OCI-LY3 (cell line): ENCODE measurements around the gene F13A1.
"Not testable (repeated sequence)": the region's sequence is repeated elsewhere in the genome, so short reads cannot be mapped to it uniquely, and the experiment has no call there.

Source experiments
- H2AFZ ChIP-seq: fragments of 200-600, 300-600 bp; shearing (Covaris generic); 2 replicates; pipeline ENCODE4 v1.6.0; 2014; ENCODE audit warnings: antibody characterized with exemption, low read depth, low read length
- H3K27ac ChIP-seq: fragments of 200-600, 300-600 bp; sonication (generic); 2 replicates; pipeline ENCODE4 v1.5.1; 2014; ENCODE audit warnings: mild to moderate bottlenecking, low read length, moderate library complexity, mixed read lengths
- H3K27me3 ChIP-seq: fragments of 200-600, 300-600 bp; sonication (generic); 2 replicates; pipeline ENCODE4 v1.6.1; 2014; ENCODE audit warnings: low read depth, low read length, mixed read lengths
- H3K36me3 ChIP-seq: fragments of 200-600, 300-600 bp; sonication (generic); replicated peaks from 2 replicates; pipeline ENCODE3; 2014; ENCODE audit warnings: low read depth, low read length, mixed read lengths
- H3K4me1 ChIP-seq: fragments of 300-600, 200-600 bp; sonication (generic); 2 replicates; pipeline ENCODE4 v1.6.1; 2014; ENCODE audit warnings: low read length, mixed read lengths
- H3K4me2 ChIP-seq: fragments of 200-600, 300-600 bp; sonication (generic); 2 replicates; pipeline ENCODE4 v1.6.1; 2014; ENCODE audit warnings: low read length, mixed read lengths
- H3K4me3 ChIP-seq: fragments of 300-600, 200-600 bp; sonication (generic); 2 replicates; pipeline ENCODE4 v1.5.1; 2014; ENCODE audit warnings: antibody characterized with exemption, mild to moderate bottlenecking, low read length, moderate library complexity
- H3K79me2 ChIP-seq: fragments of 300-600, 200-600 bp; shearing (Covaris generic); 2 replicates; pipeline ENCODE4 v1.6.1; 2014; ENCODE audit warnings: mild to moderate bottlenecking, low read length, mixed read lengths
- H3K9ac ChIP-seq: fragments of 300-600, 200-600 bp; shearing (Covaris generic); 2 replicates; pipeline ENCODE4 v1.6.0; 2014; ENCODE audit warnings: mild to moderate bottlenecking, low read length, moderate library complexity
- H3K9me3 ChIP-seq: fragments of 200-600, 300-600 bp; shearing (Covaris generic); 2 replicates; pipeline ENCODE4 v1.6.1; 2014; ENCODE audit warnings: low read length, mixed read lengths; ENCODE audit not compliant: insufficient read depth
- H4K20me1 ChIP-seq: fragments of 200-600, 300-600 bp; sonication (generic); 2 replicates; pipeline ENCODE4 v1.6.1; 2016; ENCODE audit warnings: low read length, mixed read lengths; ENCODE audit not compliant: insufficient read depth
- EZH2phosphoT487 ChIP-seq: fragments of 200-600 bp; shearing (Covaris generic); IDR thresholded peaks from 2 replicates; pipeline ENCODE4 v1.6.1; 2018; ENCODE audit warnings: antibody characterized with exemption, mixed run types, low read depth
- TF ChIP-seq, protein P1 (sequence below): fragments of 200-600, 300-600 bp; sonication (generic); IDR thresholded peaks from 2 replicates; pipeline ENCODE4 v1.5.1; 2014; ENCODE audit warnings: antibody characterized with exemption, low read length, low read depth

The F13A1 gene

DNA sequence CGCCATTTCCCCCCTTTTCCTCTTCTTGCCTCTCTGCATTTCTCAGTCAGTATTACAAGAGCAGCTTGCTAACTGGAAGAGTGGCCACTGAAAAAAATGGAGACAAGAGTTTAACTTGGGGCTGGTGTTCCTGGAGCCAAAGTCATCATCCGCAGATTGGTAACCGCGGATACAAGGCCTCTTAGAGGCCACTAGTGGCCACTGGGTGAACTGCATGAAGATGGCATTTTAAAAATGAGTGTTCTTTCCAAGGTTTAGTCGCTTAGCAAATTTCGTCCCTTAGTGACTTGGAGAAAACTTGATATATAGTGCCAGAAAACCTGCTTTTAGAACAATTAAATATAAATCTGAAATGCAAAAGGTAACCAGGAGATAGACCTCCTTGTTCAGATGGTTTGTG is 4.8 kb downstream of the F13A1 start:
- H3K27ac ChIP-seq, result no peak overlapping the region
- no peaks in the 10 kb centered on the region for H3K36me3 ChIP-seq
- H3K9ac ChIP-seq, result no peak overlapping the region
- H3K27me3 ChIP-seq, result peaks cover 19% of the 10 kb centered on the region
- no peak overlapping the region for H2AFZ ChIP-seq
- H4K20me1 ChIP-seq, result no peaks in the 10 kb centered on the region
- TF ChIP-seq, protein P1, sequence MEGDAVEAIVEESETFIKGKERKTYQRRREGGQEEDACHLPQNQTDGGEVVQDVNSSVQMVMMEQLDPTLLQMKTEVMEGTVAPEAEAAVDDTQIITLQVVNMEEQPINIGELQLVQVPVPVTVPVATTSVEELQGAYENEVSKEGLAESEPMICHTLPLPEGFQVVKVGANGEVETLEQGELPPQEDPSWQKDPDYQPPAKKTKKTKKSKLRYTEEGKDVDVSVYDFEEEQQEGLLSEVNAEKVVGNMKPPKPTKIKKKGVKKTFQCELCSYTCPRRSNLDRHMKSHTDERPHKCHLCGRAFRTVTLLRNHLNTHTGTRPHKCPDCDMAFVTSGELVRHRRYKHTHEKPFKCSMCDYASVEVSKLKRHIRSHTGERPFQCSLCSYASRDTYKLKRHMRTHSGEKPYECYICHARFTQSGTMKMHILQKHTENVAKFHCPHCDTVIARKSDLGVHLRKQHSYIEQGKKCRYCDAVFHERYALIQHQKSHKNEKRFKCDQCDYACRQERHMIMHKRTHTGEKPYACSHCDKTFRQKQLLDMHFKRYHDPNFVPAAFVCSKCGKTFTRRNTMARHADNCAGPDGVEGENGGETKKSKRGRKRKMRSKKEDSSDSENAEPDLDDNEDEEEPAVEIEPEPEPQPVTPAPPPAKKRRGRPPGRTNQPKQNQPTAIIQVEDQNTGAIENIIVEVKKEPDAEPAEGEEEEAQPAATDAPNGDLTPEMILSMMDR, result peak; percentile 60
- no peak for TF ChIP-seq EZH2phosphoT487
- peaks cover 10% of the 10 kb centered on the region for H3K4me1 ChIP-seq
- H3K4me3 ChIP-seq, result no peak overlapping the region
- H3K4me2 ChIP-seq, result no peak overlapping the region
- no peaks in the 10 kb centered on the region for H3K79me2 ChIP-seq
- H3K9me3 ChIP-seq, result no peaks in the 10 kb centered on the region

DNA sequence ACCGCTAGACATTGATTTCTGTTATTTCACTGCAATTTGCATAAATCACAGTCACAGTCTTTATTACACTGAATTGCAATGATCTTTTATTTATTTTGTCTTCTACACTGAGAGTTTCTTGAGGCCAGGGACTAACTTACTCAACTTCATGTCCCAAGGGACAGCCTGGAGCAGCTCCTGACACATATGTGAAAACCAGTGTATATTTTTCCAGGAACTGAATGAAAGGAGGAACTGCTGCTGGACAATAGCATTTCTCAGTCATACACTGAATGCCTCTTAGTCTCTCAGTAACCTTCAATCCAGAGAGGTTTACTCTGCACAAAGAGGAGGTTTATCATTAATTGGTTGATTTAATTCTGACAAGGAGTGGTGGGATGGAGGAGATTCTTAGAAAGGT is 5.9 kb downstream of the F13A1 start:
- TF ChIP-seq EZH2phosphoT487, result no peak
- TF ChIP-seq, protein P1, result no peak
- Histone ChIP-seq H3K4me3 (no peak overlapping the region), H3K27ac (no peak overlapping the region), H3K27me3 (peaks cover 9% of the 10 kb centered on the region), H3K9ac (no peak overlapping the region), H3K9me3 (no peaks in the 10 kb centered on the region), H2AFZ (no peak overlapping the region), H3K36me3 (no peaks in the 10 kb centered on the region), H3K4me1 (no peaks in the 10 kb centered on the region), H3K4me2 (no peak overlapping the region), H3K79me2 (no peaks in the 10 kb centered on the region), H4K20me1 (no peaks in the 10 kb centered on the region)

DNA sequence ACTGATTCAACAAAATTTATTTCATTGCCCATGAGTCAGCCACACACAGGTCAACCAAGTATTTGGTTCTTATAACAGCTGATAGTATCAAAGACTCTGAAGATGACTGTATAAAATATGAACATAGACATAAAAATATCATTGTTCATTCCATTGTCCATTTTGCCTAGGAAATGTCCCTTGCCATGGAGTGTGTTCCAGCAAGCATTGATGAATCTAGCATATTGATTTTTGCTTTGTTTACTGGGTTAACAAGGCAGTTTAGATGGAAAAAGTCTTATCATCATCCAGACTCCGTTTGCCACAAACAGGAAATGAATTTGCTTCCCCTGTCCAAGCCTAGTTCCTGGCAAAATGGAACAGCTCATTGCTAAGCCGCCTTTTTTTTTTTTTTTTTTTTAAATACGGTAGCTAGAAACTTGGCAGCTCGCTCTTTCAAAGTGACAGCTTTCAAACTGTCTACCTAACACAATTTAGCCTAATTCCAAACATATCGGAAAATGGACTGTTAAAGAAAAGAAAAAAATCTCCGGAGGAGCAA is 7.5 kb downstream of the F13A1 start:
- Histone ChIP-seq H3K27ac (no peak overlapping the region), H2AFZ (no peak overlapping the region), H3K9ac (no peak overlapping the region), H4K20me1 (no peaks in the 10 kb centered on the region), H3K4me1 (no peaks in the 10 kb centered on the region), H3K36me3 (no peaks in the 10 kb centered on the region), H3K9me3 (no peaks in the 10 kb centered on the region), H3K27me3 (0 out of 2 replicates have a peak, but pooled peaks cover 3% of the 10 kb centered on the region), H3K79me2 (no peaks in the 10 kb centered on the region), H3K4me2 (no peak overlapping the region), H3K4me3 (no peak overlapping the region)
- TF ChIP-seq, protein P1, result no peak
- TF ChIP-seq EZH2phosphoT487, result no peak

DNA sequence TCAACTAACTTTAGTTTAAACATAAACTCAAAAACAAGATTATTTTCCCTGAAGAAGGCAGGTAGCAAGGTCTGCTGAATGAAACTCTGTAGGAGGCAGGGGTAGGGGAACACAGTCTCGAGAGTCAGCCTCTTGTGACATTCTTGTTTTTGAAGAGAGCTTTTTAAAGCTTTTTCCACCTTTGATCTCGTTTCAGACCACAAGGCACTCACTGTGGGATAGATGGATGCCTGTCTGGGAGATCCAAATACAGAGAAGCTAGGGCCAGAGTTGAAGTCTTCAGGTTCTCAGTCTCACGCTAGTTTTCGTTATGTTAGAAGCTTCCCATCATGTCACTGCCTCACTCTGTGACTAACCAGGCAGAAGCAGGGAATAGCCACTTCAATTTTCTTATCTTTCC is 14.9 kb downstream of the F13A1 start:
- no peaks in the 10 kb centered on the region for H4K20me1 ChIP-seq
- no peak overlapping the region for H3K27ac ChIP-seq
- H3K4me3 ChIP-seq, result no peak overlapping the region

DNA sequence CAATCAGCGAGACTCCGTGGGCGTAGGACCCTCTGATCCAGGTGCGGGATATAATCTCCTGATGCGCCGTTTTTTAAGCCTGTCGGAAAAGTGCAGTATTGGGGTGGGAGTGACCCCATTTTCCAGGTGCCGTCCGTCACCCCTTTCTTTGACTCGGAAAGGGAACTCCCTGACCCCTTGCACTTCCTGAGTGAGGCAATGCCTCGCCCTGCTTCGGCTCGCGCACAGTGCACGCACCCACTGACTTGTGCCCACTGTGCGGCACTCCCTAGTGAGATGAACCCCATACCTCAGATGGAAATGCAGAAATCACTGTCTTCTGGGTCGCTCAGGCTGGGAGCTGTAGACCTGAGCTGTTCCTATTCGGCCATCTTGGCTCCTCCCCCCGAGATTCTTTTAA is 20.1 kb downstream of the F13A1 start:
- H4K20me1 ChIP-seq, H3K9me3 ChIP-seq, H3K79me2 ChIP-seq, H3K9ac ChIP-seq, H3K4me1 ChIP-seq, H3K27me3 ChIP-seq, H3K27ac ChIP-seq, H2AFZ ChIP-seq, H3K4me2 ChIP-seq, H3K36me3 ChIP-seq, H3K4me3 ChIP-seq: not testable (repeated sequence)

More for the DNA sequence above, 14.9 kb downstream of the F13A1 start:
- H3K9me3 ChIP-seq, result no peaks in the 10 kb centered on the region
- H3K4me1 ChIP-seq, result no peaks in the 10 kb centered on the region
- H2AFZ ChIP-seq, result no peak overlapping the region
- TF ChIP-seq, protein P1, result no peak
- no peak for TF ChIP-seq EZH2phosphoT487
- no peak overlapping the region for H3K9ac ChIP-seq
- no peaks in the 10 kb centered on the region for H3K36me3 ChIP-seq
- H3K27me3 ChIP-seq, result peaks cover 25% of the 10 kb centered on the region; the same call in 1 of the 2 replicates
- H3K79me2 ChIP-seq, result no peaks in the 10 kb centered on the region
- H3K4me2 ChIP-seq, result no peak overlapping the region
